GM12878 (cell line): ENCODE data around the gene MAP7. TPM values are rescaled to one million over a fixed set of nuclear protein-coding genes. Genes with fewer than 3 reads are reported as not detected.

Source experiments
- ATAC-seq: fragments of 200-7000 bp; cut with Tn5 transposase; 3 replicates; pipeline ENCODE4 v1.9.1; 2020; ENCODE audit warnings: mild to moderate bottlenecking, moderate library complexity
- BruUV-seq: library from RNA; stranded (reverse); fragments of 400-500 nt; replicated peaks from 2 replicates; lab custom pipeline; 2021; lab: Mats Ljungman, UMichigan
- CTCF ChIA-PET: fragments of 300-600 bp; sonication (Branson Sonifier 250); formaldehyde crosslinking; extraction: SDS; loops from one replicate; lab custom pipeline; 2021; ENCODE audit warnings: inconsistent platforms; lab: Yijun Ruan, JAX
- POLR2A ChIA-PET: fragments of 350-600 bp; formaldehyde crosslinking; extraction: SDS; loops from one replicate; lab custom pipeline; 2021; ENCODE audit warnings: inconsistent platforms; lab: Charles Lee
- RAD21 ChIA-PET: fragments of 300-600 bp; sonication (Branson Sonifier 250); formaldehyde crosslinking; loops from one replicate; lab custom pipeline; 2023; ENCODE audit warnings: antibody characterized with exemption; ENCODE audit not compliant: unreplicated experiment; lab: Charles Lee
- SMC1A ChIA-PET: fragments of 300-600 bp; sonication (Branson Sonifier 250); formaldehyde crosslinking; loops from one replicate; lab custom pipeline; 2023; ENCODE audit not compliant: unreplicated experiment, uncharacterized antibody; lab: Charles Lee
- DNase-seq: peaks from one replicate; pipeline ENCODE4 v3.0.0-alpha.2; 2011; ENCODE audit warnings: low read depth, low spot score
- FAIRE-seq: peaks from 3 replicates; lab custom pipeline; 2011; peaks lifted over from hg19 to GRCh38; lab: Jason Lieb, UNC
- H2AFZ ChIP-seq: 2 replicates; pipeline ENCODE4 v1.6.0; 2011; ENCODE audit warnings: low read depth, low read length, control low read depth; ENCODE audit not compliant: control insufficient read depth
- H3K27ac ChIP-seq: 2 replicates; pipeline ENCODE4 v1.5.1; 2011; ENCODE audit warnings: control low read depth; ENCODE audit not compliant: control insufficient read depth, insufficient read depth
- H3K27me3 ChIP-seq, 2 experiments: replicated peaks in 1 of 2; 2 replicates each; pipeline versions ENCODE4 v1.6.0 to v1.6.1; 2011; ENCODE audit warnings: low read length in 1 of 2; ENCODE audit not compliant: control insufficient read depth in 2 of 2, insufficient read depth in 2 of 2
- H3K36me3 ChIP-seq, 2 experiments: 2 replicates each; pipeline ENCODE4 v1.5.1; 2011; ENCODE audit warnings: low read length in 1 of 2; ENCODE audit not compliant: control insufficient read depth in 2 of 2, insufficient read depth in 2 of 2
- H3K4me1 ChIP-seq: 2 replicates; pipeline ENCODE4 v1.6.1; 2011; ENCODE audit warnings: mild to moderate bottlenecking, low read length, moderate library complexity, mixed read lengths; ENCODE audit not compliant: control insufficient read depth, insufficient read depth
- H3K4me2 ChIP-seq: 2 replicates; pipeline ENCODE4 v1.6.0; 2011; ENCODE audit warnings: control low read depth; ENCODE audit not compliant: control insufficient read depth, insufficient read depth
- H3K4me3 ChIP-seq: fragments of 200-600 bp; sonication (generic); 2 replicates; pipeline ENCODE4 v1.5.1; 2016
- H3K79me2 ChIP-seq: 2 replicates; pipeline ENCODE4 v1.6.0; 2011; ENCODE audit warnings: low read length; ENCODE audit not compliant: control insufficient read depth, insufficient read depth
- H3K9ac ChIP-seq: 2 replicates; pipeline ENCODE4 v1.8.0; 2011; ENCODE audit warnings: low read length, control low read depth, mixed read lengths; ENCODE audit not compliant: control insufficient read depth, insufficient read depth
- H3K9me3 ChIP-seq: replicated peaks from 3 replicates; pipeline ENCODE4 v1.5.1; 2011; ENCODE audit warnings: mild to moderate bottlenecking, low read length; ENCODE audit not compliant: control insufficient read depth, insufficient read depth
- H4K20me1 ChIP-seq: 2 replicates; pipeline ENCODE4 v1.6.0; 2011; ENCODE audit not compliant: control insufficient read depth, insufficient read depth
- CEBPB ChIP-seq, 2 experiments: fragments of 150-350 bp in 1 of 2; IDR thresholded peaks; 2 replicates each; pipeline ENCODE4 v1.6.1; 2012 to 2014; ENCODE audit warnings: low read depth in 2 of 2, low read length in 2 of 2, borderline replicate concordance in 1 of 2, inconsistent platforms in 1 of 2
- CHD1 ChIP-seq: IDR thresholded peaks from 2 replicates; pipeline ENCODE4 v1.6.1; 2012; ENCODE audit warnings: low read depth, low read length, improper control_type of control experiment
- CHD4 ChIP-seq: fragments of 200-600 bp; sonication (generic); IDR thresholded peaks from 2 replicates; pipeline ENCODE4 v1.6.1; 2016; ENCODE audit warnings: mild to moderate bottlenecking
- CREB1 ChIP-seq: IDR thresholded peaks from 2 replicates; pipeline ENCODE4 v1.6.1; 2012; ENCODE audit warnings: low read depth, mild to moderate bottlenecking, inconsistent platforms
- EGR1 ChIP-seq, 2 experiments: IDR thresholded peaks; 1 replicate in 1 of 2; 2 replicates in 1 of 2; pipeline ENCODE4 v1.6.1; 2011 to 2012; ENCODE audit warnings: low read depth in 2 of 2, low read length in 2 of 2, borderline replicate concordance in 1 of 2, mild to moderate bottlenecking in 1 of 2, moderate library complexity in 1 of 2
- FOS ChIP-seq: IDR thresholded peaks from 3 replicates; pipeline ENCODE4 v1.6.1; 2011; ENCODE audit warnings: borderline replicate concordance; ENCODE audit not compliant: insufficient read length; ENCODE audit errors: extremely low read depth
- JUNB ChIP-seq: IDR thresholded peaks from 2 replicates; pipeline ENCODE4 v1.6.1; 2016; ENCODE audit warnings: antibody characterized with exemption, mild to moderate bottlenecking
- MEF2B ChIP-seq: fragments of 450-650 bp; IDR thresholded peaks from 2 replicates; pipeline ENCODE4 v1.6.1; 2018; ENCODE audit warnings: mild to moderate bottlenecking, moderate library complexity; ENCODE audit not compliant: partially characterized antibody, poor library complexity, severe bottlenecking
- MTA2 ChIP-seq: fragments of 450-650 bp; IDR thresholded peaks from 2 replicates; pipeline ENCODE4 v1.6.1; 2016; ENCODE audit warnings: low read depth, mild to moderate bottlenecking, moderate library complexity
- RAD51 ChIP-seq: fragments of 450-650 bp; IDR thresholded peaks from 2 replicates; pipeline ENCODE4 v1.6.1; 2016; ENCODE audit warnings: moderate library complexity, mild to moderate bottlenecking, inconsistent platforms
- SREBF2 ChIP-seq: IDR thresholded peaks from 2 replicates; pipeline ENCODE4 v1.6.1; 2012; ENCODE audit warnings: mild to moderate bottlenecking, low read length
- ZNF24 ChIP-seq: fragments of 450-650 bp; IDR thresholded peaks from 2 replicates; pipeline ENCODE4 v1.6.1; 2017; ENCODE audit warnings: antibody characterized with exemption, mild to moderate bottlenecking
- ZNF622 ChIP-seq: fragments of 450-650 bp; IDR thresholded peaks from 2 replicates; pipeline ENCODE4 v1.6.1; 2017; ENCODE audit warnings: mild to moderate bottlenecking, inconsistent platforms
- whole genome bisulfite sequencing: methylation state at CpG from one replicate; pipeline ENCODE4 v1.1.6; 2016; ENCODE audit warnings: low lambda C conversion rate; ENCODE audit not compliant: insufficient replicate concordance, insufficient coverage; ENCODE audit errors: missing lambda C conversion rate; 5-methylcytosine and 5-hydroxymethylcytosine counted together
- in situ Hi-C: fragments of 300-500 bp; cut with MboI; formaldehyde crosslinking; loops from 9 replicates; pipeline ENCODE4 v1.14.3; 2018; ENCODE audit warnings: mixed read lengths
- intact Hi-C: fragments of 100-400 bp; cut with micrococcal nuclease; formaldehyde crosslinking; loops from one replicate; pipeline ENCODE4 v1.14.2; 2022; ENCODE audit not compliant: unreplicated experiment
- polyA plus RNA-seq, 11 experiments: library from polyadenylated mRNA; depleted of rRNA in 4 of 11; unstranded in 6 of 11; stranded (reverse) in 5 of 11; fragments of >200 nt; fragmentation: Nextera tagmentation in 4 of 11; fragmentation: Illumina TruSeq in 1 of 11; extraction: Ambion mirVana in 4 of 11; extraction: Trizol in 1 of 11; gene quantifications; 1 replicate in 1 of 11; 2 replicates in 10 of 11; pipeline versions ENCODE4 v1.2.1 to v1.2.3, GENCODE V29; 2011 to 2016; ENCODE audit warnings: inconsistent platforms in 2 of 11, missing spikeins in 2 of 11, low read depth in 1 of 11
- total RNA-seq, 4 experiments: library from RNA; depleted of rRNA in 3 of 4; stranded (reverse); fragments of >200 nt in 3 of 4; fragmentation: Illumina TruSeq in 1 of 4; extraction: Trizol in 1 of 4; gene quantifications; 2 replicates each; pipeline versions ENCODE4 v1.2.1 to v1.2.3, GENCODE V29; 2013 to 2021
- TF ChIP-seq, protein P1 (sequence below): fragments of 450-650 bp; IDR thresholded peaks from 2 replicates; pipeline ENCODE4 v1.6.1; 2017; ENCODE audit warnings: mild to moderate bottlenecking, moderate library complexity
- TF ChIP-seq, protein P2 (sequence below): IDR thresholded peaks from 2 replicates; pipeline ENCODE4 v1.6.1; 2011; ENCODE audit warnings: borderline replicate concordance, low read depth, mild to moderate bottlenecking, moderate library complexity, low read length; ENCODE audit not compliant: insufficient read depth, poor library complexity, severe bottlenecking
- TF ChIP-seq, protein P3 (sequence below): IDR thresholded peaks from 2 replicates; pipeline ENCODE4 v1.6.1; 2011; ENCODE audit warnings: mild to moderate bottlenecking, low read depth, low read length, moderate library complexity; ENCODE audit not compliant: insufficient replicate concordance
- TF ChIP-seq, protein P4 (sequence below): fragments of 450-650 bp; IDR thresholded peaks from 2 replicates; pipeline ENCODE4 v1.6.1; 2014; ENCODE audit warnings: mild to moderate bottlenecking

MAP7 gene
- total and polyA plus RNA-seq, 10 of the 15 experiments (the other 5 are each of a cell fraction or from before 2014, with no cell fraction given), result 0.04 to 0.17 (median 0.08) TPM; not detected in 2

DNA sequence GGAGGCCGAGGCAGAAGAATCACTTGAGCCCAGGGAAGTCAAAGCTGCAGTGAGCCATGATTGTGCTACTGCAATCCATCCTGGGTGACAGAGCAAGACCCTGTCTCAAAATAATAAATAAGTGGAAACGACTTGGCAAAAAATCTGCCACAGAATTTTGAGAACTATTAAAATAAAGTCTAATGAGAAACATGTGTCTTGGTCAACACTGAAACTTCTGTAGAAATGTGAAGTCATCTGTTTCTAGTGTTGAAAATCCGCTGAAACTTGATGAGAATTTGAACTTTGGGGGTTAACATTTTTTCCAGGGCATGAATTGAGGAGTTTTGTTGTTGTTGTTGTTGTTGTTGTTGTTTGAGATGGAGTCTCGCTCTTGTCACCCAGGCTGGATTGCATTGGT, 231.5 kb downstream of the MAP7 start:
- no peaks in the 10 kb centered on the region for H3K79me2 ChIP-seq
- intact Hi-C loops, result loop anchor here (5.0 to 10.0 kb wide), 3 partner anchors 284 to 864 kb away; no protein-coding TSS in a partner anchor
- in situ Hi-C loops, result no loop called here
- ATAC-seq, result no peak
- TF ChIP-seq RAD51, result no peak
- no peak for TF ChIP-seq CHD4
- TF ChIP-seq, protein P1, sequence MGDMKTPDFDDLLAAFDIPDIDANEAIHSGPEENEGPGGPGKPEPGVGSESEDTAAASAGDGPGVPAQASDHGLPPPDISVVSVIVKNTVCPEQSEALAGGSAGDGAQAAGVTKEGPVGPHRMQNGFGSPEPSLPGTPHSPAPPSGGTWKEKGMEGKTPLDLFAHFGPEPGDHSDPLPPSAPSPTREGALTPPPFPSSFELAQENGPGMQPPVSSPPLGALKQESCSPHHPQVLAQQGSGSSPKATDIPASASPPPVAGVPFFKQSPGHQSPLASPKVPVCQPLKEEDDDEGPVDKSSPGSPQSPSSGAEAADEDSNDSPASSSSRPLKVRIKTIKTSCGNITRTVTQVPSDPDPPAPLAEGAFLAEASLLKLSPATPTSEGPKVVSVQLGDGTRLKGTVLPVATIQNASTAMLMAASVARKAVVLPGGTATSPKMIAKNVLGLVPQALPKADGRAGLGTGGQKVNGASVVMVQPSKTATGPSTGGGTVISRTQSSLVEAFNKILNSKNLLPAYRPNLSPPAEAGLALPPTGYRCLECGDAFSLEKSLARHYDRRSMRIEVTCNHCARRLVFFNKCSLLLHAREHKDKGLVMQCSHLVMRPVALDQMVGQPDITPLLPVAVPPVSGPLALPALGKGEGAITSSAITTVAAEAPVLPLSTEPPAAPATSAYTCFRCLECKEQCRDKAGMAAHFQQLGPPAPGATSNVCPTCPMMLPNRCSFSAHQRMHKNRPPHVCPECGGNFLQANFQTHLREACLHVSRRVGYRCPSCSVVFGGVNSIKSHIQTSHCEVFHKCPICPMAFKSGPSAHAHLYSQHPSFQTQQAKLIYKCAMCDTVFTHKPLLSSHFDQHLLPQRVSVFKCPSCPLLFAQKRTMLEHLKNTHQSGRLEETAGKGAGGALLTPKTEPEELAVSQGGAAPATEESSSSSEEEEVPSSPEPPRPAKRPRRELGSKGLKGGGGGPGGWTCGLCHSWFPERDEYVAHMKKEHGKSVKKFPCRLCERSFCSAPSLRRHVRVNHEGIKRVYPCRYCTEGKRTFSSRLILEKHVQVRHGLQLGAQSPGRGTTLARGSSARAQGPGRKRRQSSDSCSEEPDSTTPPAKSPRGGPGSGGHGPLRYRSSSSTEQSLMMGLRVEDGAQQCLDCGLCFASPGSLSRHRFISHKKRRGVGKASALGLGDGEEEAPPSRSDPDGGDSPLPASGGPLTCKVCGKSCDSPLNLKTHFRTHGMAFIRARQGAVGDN, result no peak
- no peak for TF ChIP-seq ZNF24
- no peak for TF ChIP-seq JUNB
- no peak for TF ChIP-seq SREBF2
- TF ChIP-seq MEF2B, result no peak
- TF ChIP-seq CHD1, result no peak
- TF ChIP-seq MTA2, result no peak
- TF ChIP-seq, protein P2, sequence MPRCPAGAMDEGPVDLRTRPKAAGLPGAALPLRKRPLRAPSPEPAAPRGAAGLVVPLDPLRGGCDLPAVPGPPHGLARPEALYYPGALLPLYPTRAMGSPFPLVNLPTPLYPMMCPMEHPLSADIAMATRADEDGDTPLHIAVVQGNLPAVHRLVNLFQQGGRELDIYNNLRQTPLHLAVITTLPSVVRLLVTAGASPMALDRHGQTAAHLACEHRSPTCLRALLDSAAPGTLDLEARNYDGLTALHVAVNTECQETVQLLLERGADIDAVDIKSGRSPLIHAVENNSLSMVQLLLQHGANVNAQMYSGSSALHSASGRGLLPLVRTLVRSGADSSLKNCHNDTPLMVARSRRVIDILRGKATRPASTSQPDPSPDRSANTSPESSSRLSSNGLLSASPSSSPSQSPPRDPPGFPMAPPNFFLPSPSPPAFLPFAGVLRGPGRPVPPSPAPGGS, result no peak
- no peak for TF ChIP-seq EGR1 (IDR thresholded peaks at IDR 0.05; ENCODE audit: borderline replicate concordance in 1 of 2, low read depth in 2 of 2, low read length in 2 of 2)
- TF ChIP-seq, protein P3, sequence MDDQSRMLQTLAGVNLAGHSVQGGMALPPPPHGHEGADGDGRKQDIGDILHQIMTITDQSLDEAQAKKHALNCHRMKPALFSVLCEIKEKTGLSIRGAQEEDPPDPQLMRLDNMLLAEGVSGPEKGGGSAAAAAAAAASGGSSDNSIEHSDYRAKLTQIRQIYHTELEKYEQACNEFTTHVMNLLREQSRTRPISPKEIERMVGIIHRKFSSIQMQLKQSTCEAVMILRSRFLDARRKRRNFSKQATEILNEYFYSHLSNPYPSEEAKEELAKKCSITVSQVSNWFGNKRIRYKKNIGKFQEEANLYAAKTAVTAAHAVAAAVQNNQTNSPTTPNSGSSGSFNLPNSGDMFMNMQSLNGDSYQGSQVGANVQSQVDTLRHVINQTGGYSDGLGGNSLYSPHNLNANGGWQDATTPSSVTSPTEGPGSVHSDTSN, result no peak
- no peak for TF ChIP-seq FOS
- TF ChIP-seq CREB1, result no peak
- no peak for TF ChIP-seq ZNF622
- TF ChIP-seq, protein P4, sequence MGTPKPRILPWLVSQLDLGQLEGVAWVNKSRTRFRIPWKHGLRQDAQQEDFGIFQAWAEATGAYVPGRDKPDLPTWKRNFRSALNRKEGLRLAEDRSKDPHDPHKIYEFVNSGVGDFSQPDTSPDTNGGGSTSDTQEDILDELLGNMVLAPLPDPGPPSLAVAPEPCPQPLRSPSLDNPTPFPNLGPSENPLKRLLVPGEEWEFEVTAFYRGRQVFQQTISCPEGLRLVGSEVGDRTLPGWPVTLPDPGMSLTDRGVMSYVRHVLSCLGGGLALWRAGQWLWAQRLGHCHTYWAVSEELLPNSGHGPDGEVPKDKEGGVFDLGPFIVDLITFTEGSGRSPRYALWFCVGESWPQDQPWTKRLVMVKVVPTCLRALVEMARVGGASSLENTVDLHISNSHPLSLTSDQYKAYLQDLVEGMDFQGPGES, result no peak
- TF ChIP-seq CEBPB (IDR thresholded peaks at IDR 0.05; ENCODE audit: borderline replicate concordance in 1 of 2, low read depth in 2 of 2, low read length in 2 of 2), result no peak
- RAD21 ChIA-PET, result interaction anchor here (1.0 to 3.1 kb wide), 3 partner anchors 92 to 854 kb away, joined by 3 to 11 read pairs (median 9); no protein-coding TSS in a partner anchor
- H2AFZ ChIP-seq, result no peak overlapping the region
- 13% methylated on average over 4 of the region's 4 CpGs for WGBS
- no peak overlapping the region for H3K4me3 ChIP-seq
- H4K20me1 ChIP-seq, result no peaks in the 10 kb centered on the region
- H3K27me3 ChIP-seq, result no peaks in the 10 kb centered on the region
- no peaks in the 10 kb centered on the region for H3K36me3 ChIP-seq
- CTCF ChIA-PET, result interaction anchor here (1.2 to 2.8 kb wide), 9 partner anchors 8 to 286 kb away, joined by 3 to 20 read pairs (median 7); partner anchors contain the start of genes BCLAF1 and MTFR2
- DNase-seq, result no peak
- H3K4me1 ChIP-seq, result no peaks in the 10 kb centered on the region
- H3K9ac ChIP-seq, result no peak overlapping the region
- FAIRE-seq, result no peak
- POLR2A ChIA-PET, result no interaction called here
- no peaks in the 10 kb centered on the region for H3K9me3 ChIP-seq
- SMC1A ChIA-PET, result interaction anchor here (0.9 to 2.4 kb wide), 3 partner anchors 28 to 191 kb away, joined by 3 to 9 read pairs (median 3); partner anchors contain the start of gene MTFR2
- BruUV-seq, result no TSS peak
- no peak overlapping the region for H3K27ac ChIP-seq
- no peak overlapping the region for H3K4me2 ChIP-seq
